ENCODE results near the gene SF3B2. TPM values are rescaled to one million over a fixed set of nuclear protein-coding genes. Genes with fewer than 3 reads are reported as not detected.
A peak's percentile ranks its signal among the peaks of the same experiment; 100 is the strongest.

SF3B2 gene
- total RNA-seq, 2 experiments from 2014 or later: 271 to 274 TPM

DNA sequence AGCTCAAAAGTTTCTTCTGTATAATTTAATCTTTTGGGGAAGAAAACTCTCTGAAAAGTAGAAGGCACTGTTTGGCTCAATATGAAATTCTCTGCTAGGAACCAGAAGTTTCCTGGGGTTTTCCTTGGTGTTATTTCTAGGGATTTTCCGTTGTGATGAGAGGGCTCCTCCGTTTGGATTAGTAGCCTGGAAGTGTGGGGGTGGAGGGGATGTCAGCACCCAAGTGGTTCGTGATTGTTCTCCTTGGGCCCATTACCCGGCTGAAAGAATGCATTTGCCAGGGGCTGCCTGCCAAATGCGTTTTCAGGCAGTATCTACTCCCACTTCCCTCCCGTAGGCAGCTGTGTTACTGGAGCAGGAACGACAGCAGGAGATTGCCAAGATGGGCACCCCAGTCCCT lies 4.3 kb downstream of the SF3B2 start:
- ChIA-PET CTCF (interaction anchor here (4.5 to 6.9 kb wide), 2 partner anchors 12 to 13 kb away, joined by 26 to 77 read pairs; partner anchors contain the start of gene PACS1), POLR2A (interaction anchor here (1.0 kb wide), 1 partner anchor 13 kb away, joined by 3 read pairs; no protein-coding TSS in a partner anchor)
- H3K9me3 Mint-ChIP-seq: no peaks in the 10 kb centered on the region
- intact Hi-C loops (cut with micrococcal nuclease): no loop called here
- peaks cover 68% of the 10 kb centered on the region for H3K36me3 Mint-ChIP-seq
- no peaks in the 10 kb centered on the region for H3K27me3 Mint-ChIP-seq
- no peak overlapping the region for H3K4me3 Mint-ChIP-seq
- peaks cover 53% of the 10 kb centered on the region for H3K4me1 Mint-ChIP-seq (ENCODE audit: low read depth)
- DNase-seq: no peak
- H3K27ac Mint-ChIP-seq: no peak overlapping the region

DNA sequence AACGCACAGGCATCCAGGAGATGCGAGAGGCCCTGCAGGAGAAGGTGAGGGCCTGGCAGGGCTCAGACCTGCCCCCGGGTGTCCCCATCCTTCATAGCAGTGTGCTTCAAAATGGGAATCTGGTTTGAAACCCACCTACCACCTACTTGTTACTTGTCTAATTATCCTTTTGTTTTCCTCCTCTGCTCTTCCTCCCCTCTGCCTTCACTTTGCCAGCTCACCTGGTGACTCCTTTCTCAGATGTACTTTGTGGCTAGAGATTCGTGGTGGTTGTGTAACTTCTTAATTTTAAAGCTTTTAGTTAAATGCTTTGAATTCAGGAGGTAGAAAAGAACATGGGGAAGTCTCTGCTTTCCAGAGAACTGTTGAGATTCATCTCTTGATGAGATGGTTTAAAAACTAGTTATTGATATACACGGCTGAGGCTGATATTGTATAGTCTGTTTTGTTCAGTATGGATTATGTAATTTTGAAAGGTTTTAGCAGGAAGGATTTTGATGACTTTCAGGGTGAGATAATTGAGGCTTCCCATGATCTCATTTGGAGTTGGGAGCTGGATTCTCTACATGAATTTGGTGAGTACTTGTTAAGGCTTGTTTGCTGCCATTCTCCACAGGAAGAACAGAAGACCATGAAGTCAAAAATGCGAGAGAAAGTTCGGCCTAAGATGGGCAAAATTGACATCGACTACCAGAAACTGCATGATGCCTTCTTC lies 8.0 kb downstream of the SF3B2 start:
- no peak overlapping the region for H3K4me3 Mint-ChIP-seq
- no peaks in the 10 kb centered on the region for H3K9me3 Mint-ChIP-seq
- H3K4me1 Mint-ChIP-seq (ENCODE audit: low read depth): peaks cover 55% of the 10 kb centered on the region
- no peaks in the 10 kb centered on the region for H3K27me3 Mint-ChIP-seq
- peak overlapping the region; percentile 83 for H3K27ac Mint-ChIP-seq
- POLR2A ChIA-PET: interaction anchor here (1.0 to 1.7 kb wide), 4 partner anchors 8 to 11 kb away, joined by 3 to 7 read pairs (median 4); partner anchors contain the start of gene SF3B2
- DNase-seq: no peak
- intact Hi-C loops (cut with micrococcal nuclease): no loop called here
- CTCF ChIA-PET: interaction anchor here (2.8 to 2.9 kb wide), 2 partner anchors 10 to 15 kb away, joined by 17 to 27 read pairs; partner anchors contain the start of gene PACS1
- H3K36me3 Mint-ChIP-seq: peaks cover 81% of the 10 kb centered on the region

DNA sequence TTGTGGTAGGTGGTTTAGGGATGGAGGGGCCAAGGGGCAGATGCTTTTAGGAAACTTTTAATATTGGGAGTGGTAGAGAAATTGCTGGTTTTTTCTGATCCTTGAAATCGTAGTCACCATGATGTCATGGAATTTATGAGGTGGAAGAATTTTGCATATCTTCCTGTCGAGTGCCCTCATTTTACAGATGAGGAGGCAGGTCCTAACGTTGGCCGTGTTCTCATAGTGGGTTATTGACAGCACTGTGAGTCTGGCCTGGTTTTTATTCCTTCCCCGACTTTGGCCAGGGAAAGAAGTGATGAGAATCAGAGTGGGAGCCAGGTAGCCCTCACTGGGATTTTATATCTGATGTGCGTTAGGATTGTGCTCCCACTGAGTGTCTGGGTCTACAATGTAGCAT lies 9.1 kb downstream of the SF3B2 start:
- DNase-seq: no peak
- H3K4me1 Mint-ChIP-seq (ENCODE audit: low read depth): peaks cover 57% of the 10 kb centered on the region
- H3K9me3 Mint-ChIP-seq: no peaks in the 10 kb centered on the region
- intact Hi-C loops (cut with micrococcal nuclease): no loop called here
- CTCF ChIA-PET: no interaction called here
- H3K36me3 Mint-ChIP-seq: peaks cover 79% of the 10 kb centered on the region
- POLR2A ChIA-PET: interaction anchor here (1.0 kb wide), 1 partner anchor 8 kb away, joined by 4 read pairs; no protein-coding TSS in a partner anchor
- H3K27me3 Mint-ChIP-seq: no peaks in the 10 kb centered on the region
- H3K4me3 Mint-ChIP-seq: no peak overlapping the region
- peak overlapping the region; percentile 83 for H3K27ac Mint-ChIP-seq

DNA sequence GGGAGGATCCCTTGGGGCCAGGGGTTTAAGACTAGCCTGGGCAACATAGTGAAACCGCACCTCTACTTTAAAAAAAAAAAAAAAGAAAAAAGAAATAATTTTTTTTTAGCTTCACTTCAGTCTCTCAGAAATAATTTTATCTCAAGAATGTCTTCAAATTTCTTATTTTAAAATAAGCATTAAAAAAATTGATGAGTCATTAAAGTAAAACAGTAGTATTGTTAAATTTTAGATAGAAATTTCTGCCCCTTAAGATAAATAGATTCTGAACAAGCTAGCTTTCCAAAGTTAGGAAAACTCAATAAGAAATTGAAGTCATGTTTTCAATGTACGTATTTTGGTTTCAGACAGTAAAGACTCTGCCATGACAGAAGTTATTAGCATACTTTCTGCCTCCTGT lies 10.2 kb downstream of the SF3B2 start:
- ChIA-PET CTCF (interaction anchor here (1.0 to 2.2 kb wide), 3 partner anchors 17 to 71 kb away, joined by 3 to 6 read pairs (median 3); no protein-coding TSS in a partner anchor), POLR2A (no interaction called here)
- Mint-ChIP-seq H3K4me1 (ENCODE audit: low read depth) (peaks cover 68% of the 10 kb centered on the region), H3K4me3 (no peak overlapping the region), H3K9me3 (no peaks in the 10 kb centered on the region), H3K27me3 (no peaks in the 10 kb centered on the region), H3K36me3 (peaks cover 79% of the 10 kb centered on the region), H3K27ac (peak overlapping the region; percentile 42)
- DNase-seq: no peak
- intact Hi-C loops (cut with micrococcal nuclease): no loop called here

DNA sequence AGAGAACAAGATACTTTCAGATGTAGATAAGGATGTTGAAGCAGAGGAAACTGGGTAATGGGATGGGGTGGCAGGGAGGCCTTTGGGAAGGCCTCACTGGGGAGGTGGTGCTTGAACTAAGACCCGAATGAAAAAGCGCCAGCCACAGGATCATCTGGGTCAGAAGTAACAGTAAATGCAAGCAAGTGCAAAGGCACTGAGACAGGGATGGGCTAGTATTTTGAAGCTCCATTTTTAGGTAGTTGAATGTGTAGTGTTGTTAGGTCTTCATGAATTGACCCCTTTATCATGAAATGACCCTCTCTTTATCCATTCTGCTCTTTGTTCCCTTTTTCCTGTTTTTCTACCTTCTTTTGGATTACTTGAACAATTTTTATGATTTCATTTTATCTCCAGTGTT lies 11.7 kb downstream of the SF3B2 start:
- ChIA-PET CTCF (interaction anchor here (2.2 kb wide), 1 partner anchor 70 kb away, joined by 6 read pairs; no protein-coding TSS in a partner anchor), POLR2A (no interaction called here)
- intact Hi-C loops (cut with micrococcal nuclease): no loop called here
- Mint-ChIP-seq H3K9me3 (no peaks in the 10 kb centered on the region), H3K27me3 (no peaks in the 10 kb centered on the region), H3K4me1 (ENCODE audit: low read depth) (peaks cover 80% of the 10 kb centered on the region), H3K36me3 (peaks cover 85% of the 10 kb centered on the region), H3K4me3 (no peak overlapping the region), H3K27ac (peak overlapping the region; percentile 42)
- DNase-seq: no peak

DNA sequence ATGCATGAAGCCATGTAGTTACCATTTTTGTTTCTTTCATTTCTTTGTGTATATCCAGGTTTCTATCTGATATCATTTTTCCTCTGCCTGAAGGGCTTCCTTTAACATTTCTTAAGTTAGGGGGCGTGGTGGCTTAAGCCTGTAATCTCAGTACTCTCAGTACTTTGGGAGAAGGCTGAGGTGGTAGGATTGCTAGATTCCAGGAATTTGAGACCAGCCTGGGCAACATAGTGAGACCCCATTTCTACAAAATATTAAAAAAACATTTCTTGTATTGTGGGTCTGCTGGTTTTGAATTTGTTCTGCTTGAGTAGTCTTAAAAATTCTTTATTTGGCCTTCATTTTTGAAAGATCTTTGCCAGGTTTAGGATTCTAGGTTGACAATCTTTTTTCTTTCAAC lies 12.4 kb downstream of the SF3B2 start:
- CTCF ChIA-PET: interaction anchor here (1.4 kb wide), 1 partner anchor 12 kb away, joined by 4 read pairs; the partner anchor contains the start of gene SF3B2

DNA sequence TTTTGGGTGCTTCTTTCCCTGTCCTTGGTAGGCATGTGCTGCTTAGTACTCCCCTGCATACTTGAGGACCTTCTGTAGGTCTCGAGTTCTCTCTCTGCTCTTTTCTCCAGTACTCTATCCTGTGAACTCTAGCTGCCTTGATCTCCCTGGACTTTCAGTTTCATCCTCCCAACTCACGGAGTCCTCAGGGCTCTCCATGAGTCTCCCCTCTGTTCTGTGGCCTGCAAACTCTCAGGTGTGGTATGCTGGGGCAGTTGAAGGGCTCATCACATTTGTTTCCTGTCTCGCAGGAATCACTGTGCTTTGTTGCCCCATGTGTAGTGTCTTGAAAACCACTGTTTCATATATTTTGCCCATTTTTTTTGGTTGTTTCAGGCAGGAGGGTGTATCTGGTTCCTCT lies 14.6 kb downstream of the SF3B2 start:
- ChIA-PET CTCF (interaction anchor here (1.3 to 5.9 kb wide), 9 partner anchors 13 to 156 kb away, joined by 3 to 101 read pairs (median 18); partner anchors contain the start of gene SF3B2), POLR2A (interaction anchor here (1.0 kb wide), 1 partner anchor 14 kb away, joined by 3 read pairs; no protein-coding TSS in a partner anchor)
- no peaks in the 10 kb centered on the region for H3K27me3 Mint-ChIP-seq
- intact Hi-C loops (cut with micrococcal nuclease): loop anchor here (5.0 kb wide), 1 partner anchor 36 kb away; no protein-coding TSS in a partner anchor
- H3K9me3 Mint-ChIP-seq: no peaks in the 10 kb centered on the region
- peaks cover 58% of the 10 kb centered on the region for H3K4me1 Mint-ChIP-seq (ENCODE audit: low read depth)
- peak overlapping the region; percentile 73 for H3K27ac Mint-ChIP-seq
- H3K36me3 Mint-ChIP-seq: peaks cover 70% of the 10 kb centered on the region
- H3K4me3 Mint-ChIP-seq: no peak overlapping the region
- no peak for DNase-seq

More for the DNA sequence above, 12.4 kb downstream of the SF3B2 start:
- no peak overlapping the region for H3K4me3 Mint-ChIP-seq
- peaks cover 79% of the 10 kb centered on the region for H3K4me1 Mint-ChIP-seq (ENCODE audit: low read depth)
- DNase-seq: no peak
- H3K9me3 Mint-ChIP-seq: no peaks in the 10 kb centered on the region
- H3K27me3 Mint-ChIP-seq: no peaks in the 10 kb centered on the region
- POLR2A ChIA-PET: no interaction called here
- H3K36me3 Mint-ChIP-seq: peaks cover 83% of the 10 kb centered on the region
- no peak overlapping the region for H3K27ac Mint-ChIP-seq
- intact Hi-C loops (cut with micrococcal nuclease): no loop called here

DNA sequence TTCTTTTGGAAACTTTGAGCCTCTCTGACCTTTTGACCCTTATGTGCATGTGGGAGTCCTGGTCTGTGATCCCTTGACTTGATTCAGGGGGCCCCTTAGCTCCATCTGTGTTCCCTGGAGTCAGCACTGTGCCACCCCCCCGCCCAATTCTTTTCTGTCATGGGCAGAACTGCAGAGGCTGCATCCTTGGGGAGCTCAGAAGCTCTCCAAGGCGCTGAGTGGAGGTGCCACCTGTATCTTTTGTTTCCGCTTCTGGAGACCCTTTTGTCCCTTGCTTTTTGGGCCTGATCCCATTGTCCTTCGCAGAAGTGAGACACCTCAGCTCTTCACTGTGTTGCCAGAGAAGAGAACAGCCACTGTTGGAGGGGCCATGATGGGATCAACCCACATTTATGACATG lies 15.5 kb downstream of the SF3B2 start:
- peak overlapping the region; percentile 96 for H3K27ac Mint-ChIP-seq
- H3K36me3 Mint-ChIP-seq: peaks cover 76% of the 10 kb centered on the region
- H3K27me3 Mint-ChIP-seq: no peaks in the 10 kb centered on the region
- H3K4me1 Mint-ChIP-seq (ENCODE audit: low read depth): peaks cover 62% of the 10 kb centered on the region
- no peak overlapping the region for H3K4me3 Mint-ChIP-seq
- no peaks in the 10 kb centered on the region for H3K9me3 Mint-ChIP-seq
- ChIA-PET POLR2A (interaction anchor here (0.9 to 4.1 kb wide), 4 partner anchors 9 to 65 kb away, joined by 3 to 32 read pairs (median 3); partner anchors contain the start of gene SF3B2), CTCF (interaction anchor here (0.7 to 5.9 kb wide), 27 partner anchors 9 to 177 kb away, joined by 3 to 101 read pairs (median 4); partner anchors contain the start of genes CCDC85B and SF3B2)
- DNase-seq: no peak
- intact Hi-C loops (cut with micrococcal nuclease): loop anchor here (1.0 to 5.0 kb wide), 3 partner anchors 35 to 67 kb away; no protein-coding TSS in a partner anchor

DNA sequence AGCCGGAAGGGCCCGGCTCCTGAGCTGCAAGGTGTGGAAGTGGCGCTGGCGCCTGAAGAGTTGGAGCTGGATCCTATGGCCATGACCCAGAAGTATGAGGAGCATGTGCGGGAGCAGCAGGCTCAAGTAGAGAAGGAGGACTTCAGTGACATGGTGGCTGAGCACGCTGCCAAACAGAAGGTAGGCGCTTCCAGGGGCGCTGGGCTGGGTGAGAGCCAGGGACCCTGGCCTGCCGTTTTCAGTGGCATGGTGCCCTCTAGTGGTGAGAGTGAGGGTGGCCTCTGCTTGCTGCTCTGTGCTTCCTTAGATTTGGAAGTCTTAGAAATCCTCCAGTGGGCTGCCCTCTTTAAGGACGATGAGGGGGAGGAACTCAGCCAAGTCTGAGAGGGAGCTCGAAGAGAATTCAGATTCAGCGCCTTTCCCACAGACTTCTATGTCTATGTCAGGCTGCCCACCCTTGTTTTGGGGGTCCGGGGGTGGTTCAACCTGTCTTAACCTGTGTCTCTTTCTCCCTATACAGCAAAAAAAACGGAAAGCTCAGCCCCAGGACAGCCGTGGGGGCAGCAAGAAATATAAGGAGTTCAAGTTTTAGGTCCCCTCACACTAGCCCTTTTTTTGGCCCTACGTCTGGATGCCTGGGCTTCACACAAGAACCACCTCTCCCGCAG lies 16.1 kb downstream of the SF3B2 start:
- POLR2A ChIA-PET: interaction anchor here (0.7 to 4.1 kb wide), 8 partner anchors 8 to 65 kb away, joined by 3 to 32 read pairs (median 3); partner anchors contain the start of gene SF3B2

DNA sequence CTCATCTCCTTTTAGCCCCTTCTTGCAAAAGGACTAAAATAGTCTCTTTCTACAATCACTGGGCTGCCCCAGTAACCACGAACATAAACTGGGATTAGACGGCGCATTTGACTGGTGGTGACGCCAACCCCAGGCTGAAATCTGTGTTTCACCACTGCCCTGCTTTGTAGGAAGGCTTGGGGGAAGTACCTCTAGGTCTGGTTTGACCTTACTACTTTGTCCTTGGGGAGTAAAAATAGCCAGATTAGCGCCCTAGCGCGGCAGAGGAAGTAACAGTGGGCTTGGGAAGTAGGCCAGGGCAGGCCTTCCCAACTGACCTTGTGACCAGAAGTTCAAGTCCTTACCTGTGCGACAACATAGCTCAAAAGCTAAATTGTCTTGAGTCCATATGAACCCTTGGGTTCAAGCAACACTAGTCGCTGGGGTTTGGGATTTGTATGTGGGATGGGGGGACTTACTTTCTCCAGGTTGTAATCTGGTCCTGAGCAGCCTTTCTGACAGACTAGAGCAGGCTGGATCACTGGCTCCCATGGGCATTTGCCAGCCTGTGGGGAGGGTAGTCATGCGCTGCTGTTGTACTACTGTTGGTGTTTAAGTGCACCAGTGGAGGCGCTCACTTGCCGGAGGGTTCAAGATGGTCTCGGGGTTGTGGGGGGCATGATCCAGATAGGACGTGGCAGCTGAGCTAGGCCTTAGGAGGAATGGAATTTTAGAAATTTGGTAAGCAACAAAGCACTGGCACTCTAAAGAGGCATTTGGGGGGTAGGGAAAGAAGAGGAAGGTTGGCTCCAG lies 17.0 kb downstream of the SF3B2 start:
- peaks cover 58% of the 10 kb centered on the region for H3K4me1 Mint-ChIP-seq (ENCODE audit: low read depth)

More for the DNA sequence above, 16.1 kb downstream of the SF3B2 start:
- DNase-seq: peak; percentile 83
- intact Hi-C loops (cut with micrococcal nuclease): loop anchor here (1.0 to 5.0 kb wide), 3 partner anchors 34 to 66 kb away; no protein-coding TSS in a partner anchor
- H3K4me1 Mint-ChIP-seq (ENCODE audit: low read depth): peaks cover 62% of the 10 kb centered on the region
- no peaks in the 10 kb centered on the region for H3K9me3 Mint-ChIP-seq
- no peaks in the 10 kb centered on the region for H3K27me3 Mint-ChIP-seq
- peak overlapping the region; percentile 14 for H3K4me3 Mint-ChIP-seq
- peaks cover 74% of the 10 kb centered on the region for H3K36me3 Mint-ChIP-seq
- CTCF ChIA-PET: interaction anchor here (0.6 to 5.9 kb wide), 37 partner anchors 9 to 362 kb away, joined by 3 to 101 read pairs (median 4); partner anchors contain the start of gene SF3B2
- H3K27ac Mint-ChIP-seq: peak overlapping the region; percentile 96

More for the DNA sequence above, 17.0 kb downstream of the SF3B2 start:
- Mint-ChIP-seq H3K27ac (peak overlapping the region; percentile 96), H3K27me3 (no peaks in the 10 kb centered on the region), H3K36me3 (peaks cover 69% of the 10 kb centered on the region), H3K9me3 (no peaks in the 10 kb centered on the region), H3K4me3 (peak overlapping the region; percentile 73)
- ChIA-PET POLR2A (interaction anchor here (0.7 to 4.1 kb wide), 7 partner anchors 8 to 58 kb away, joined by 3 to 32 read pairs (median 4); partner anchors contain the start of gene SF3B2), CTCF (interaction anchor here (0.6 to 5.9 kb wide), 27 partner anchors 10 to 363 kb away, joined by 3 to 101 read pairs (median 4); partner anchors contain the start of genes MUS81 and SF3B2)
- peak; percentile 72 for DNase-seq
- intact Hi-C loops (cut with micrococcal nuclease): loop anchor here (1.0 to 5.0 kb wide), 5 partner anchors 11 to 65 kb away; partner anchors contain the start of gene SF3B2
